ENCODE results near the gene UROS.

Gene UROS

GRCh38 chr10:125822878-125823662 lies at the start of gene UROS, which contains the start of gene BCCIP:
Gene UROS, minus strand, starts transcription at chr10:125823258. Its CDS starts 6,759 bp downstream, at chr10:125816499.
Gene BCCIP, plus strand, starts transcription at chr10:125823546. Its CDS starts 12 bp downstream, at chr10:125823558.
- DNase-seq, result peak; percentile 41

- DNase-seq, result no peak
These were observed 48.3 kb upstream of the UROS start for GRCh38 chr10:125871338-125871737.

DNA sequence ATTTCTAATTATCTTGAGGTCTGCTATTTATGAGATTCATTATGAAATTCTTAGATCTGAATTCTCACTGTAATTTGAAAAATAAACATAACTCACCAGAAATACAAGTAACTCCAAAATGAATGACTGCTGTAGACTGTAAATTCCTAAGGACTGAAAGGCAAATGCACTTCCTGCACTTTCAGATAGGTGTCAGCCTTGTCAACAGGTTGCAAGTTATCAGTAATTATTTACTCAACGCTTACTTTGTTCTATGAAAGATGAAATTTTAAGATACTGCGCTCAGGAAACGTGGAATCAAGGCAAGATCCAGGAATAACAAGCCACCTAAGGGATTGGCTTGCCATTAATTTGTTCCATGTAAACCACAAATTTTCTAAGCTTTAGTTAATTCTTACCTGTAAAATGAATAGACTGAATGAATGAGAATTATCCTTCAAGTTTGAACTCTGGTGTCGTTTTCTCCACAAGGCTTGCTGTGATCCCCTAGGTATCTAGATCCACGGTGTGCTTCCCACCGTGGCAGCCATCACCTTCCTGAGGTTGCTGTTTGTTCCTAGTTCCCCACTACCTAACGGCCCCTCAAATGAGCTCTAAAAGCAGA lies 45.4 kb upstream of the UROS start:
- DNase-seq, result no peak

DNA sequence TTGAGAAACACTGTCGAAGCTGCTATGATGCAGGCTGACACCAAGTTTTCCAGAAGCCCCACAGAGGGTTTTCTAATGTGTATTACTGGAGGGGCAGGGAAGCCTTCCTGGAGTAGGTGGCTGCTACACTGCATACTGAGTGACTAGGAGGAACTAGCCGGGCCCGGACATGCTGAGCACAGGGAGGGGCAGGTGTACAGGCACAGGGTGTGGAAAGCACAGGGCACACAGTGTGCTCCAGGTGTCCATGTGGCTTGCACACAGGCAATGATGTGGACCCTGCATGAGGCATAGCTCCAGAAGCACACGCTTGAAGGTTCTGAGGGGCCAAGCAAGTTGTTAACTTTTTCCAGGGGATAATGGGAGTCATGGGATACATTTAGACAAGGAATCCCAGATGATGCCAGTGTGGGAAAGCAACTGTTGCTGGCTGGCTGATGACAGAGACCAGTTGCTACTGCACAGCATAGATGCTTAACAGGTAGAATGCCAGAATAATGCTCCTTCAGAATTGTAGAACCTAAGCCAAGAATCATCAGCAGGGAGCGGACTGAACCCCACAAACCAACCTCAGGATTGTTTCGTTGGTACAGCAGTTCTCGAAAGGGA lies 43.5 kb upstream of the UROS start:
- DNase-seq, result no peak

DNA sequence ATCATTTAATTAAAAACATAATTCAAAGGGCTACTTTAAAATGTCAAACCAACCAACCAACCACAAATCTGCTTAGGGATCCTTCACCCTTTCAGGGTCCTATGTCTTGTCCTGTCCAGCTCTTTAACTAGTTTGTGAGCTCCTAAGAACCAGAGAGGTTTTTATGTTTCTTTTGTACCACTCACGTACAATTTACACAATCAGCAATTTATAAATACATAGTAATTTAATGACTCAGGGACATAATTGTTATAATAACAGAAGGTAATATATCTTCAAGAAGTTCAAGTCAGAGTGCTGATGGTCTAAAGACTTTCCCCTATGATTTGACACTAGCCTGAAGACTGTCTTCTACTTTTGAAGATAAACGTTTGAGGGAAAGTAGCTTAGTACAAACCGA lies 42.1 kb upstream of the UROS start:
- DNase-seq, result no peak

DNA sequence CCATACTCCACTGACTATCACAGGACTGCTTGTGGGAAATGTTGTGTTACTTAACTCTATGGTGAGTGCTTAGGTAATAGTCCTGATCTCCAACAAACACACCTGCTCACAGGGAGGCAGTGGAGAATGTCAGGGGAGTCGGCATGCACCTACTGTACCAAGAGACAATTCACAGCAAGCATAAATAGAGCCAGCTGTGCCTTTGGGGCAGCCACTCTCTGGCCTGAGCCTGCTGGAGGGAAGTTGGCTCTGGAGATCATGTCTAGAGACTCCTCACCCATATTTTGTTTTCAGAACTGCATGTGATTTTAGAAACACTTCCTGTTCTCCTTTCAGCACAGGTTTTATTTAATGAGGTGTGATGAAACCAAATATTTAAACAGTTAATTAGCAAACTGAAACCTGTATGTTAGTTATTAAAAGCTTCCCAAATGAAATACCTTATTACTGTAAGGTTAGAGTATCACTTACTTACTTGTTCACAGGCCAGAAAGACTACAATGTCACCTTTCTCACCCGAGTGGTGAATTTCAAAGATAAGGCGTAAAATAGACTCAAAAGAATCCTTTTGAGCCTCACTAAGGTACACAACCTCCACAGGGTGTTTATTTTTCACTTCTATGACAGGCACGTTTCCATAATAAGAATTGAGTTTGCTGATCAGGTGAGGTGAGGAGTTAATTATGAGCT lies 36.2 kb upstream of the UROS start:
- peak; percentile 38 for DNase-seq

DNA sequence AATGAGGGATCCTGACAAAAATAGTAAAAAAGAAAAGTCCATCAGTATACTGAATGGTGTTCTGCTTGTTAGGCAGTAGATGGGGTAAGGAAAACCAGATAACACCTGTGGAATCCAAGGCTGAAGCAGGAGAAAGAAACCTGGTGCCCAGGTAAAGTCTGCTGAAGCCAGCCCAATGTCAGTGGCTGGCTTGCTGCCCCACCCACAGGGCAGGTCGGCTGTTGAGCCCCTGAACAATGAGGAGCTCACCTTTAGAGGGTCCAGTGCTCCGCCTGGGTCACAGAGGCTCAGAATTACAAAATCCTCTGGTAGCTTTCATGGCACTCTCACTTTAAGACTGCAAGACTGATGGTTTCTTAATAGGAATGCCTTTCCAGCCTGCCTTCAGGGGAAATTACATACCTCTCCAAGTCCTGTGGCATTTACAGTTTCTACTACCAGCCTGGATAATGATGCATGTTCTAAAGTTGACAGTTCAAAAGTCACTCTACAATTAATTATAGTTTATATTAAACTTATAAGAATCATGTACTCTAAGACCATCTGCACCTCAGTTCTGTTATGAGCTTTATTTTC lies 34.2 kb upstream of the UROS start:
- DNase-seq, result no peak

GRCh38 chr10:125852487-125852886 lies 29.4 kb upstream of the UROS start:
- no peak for DNase-seq

- no peak for DNase-seq
These were observed 28.0 kb upstream of the UROS start for GRCh38 chr10:125850766-125851731.

DNA sequence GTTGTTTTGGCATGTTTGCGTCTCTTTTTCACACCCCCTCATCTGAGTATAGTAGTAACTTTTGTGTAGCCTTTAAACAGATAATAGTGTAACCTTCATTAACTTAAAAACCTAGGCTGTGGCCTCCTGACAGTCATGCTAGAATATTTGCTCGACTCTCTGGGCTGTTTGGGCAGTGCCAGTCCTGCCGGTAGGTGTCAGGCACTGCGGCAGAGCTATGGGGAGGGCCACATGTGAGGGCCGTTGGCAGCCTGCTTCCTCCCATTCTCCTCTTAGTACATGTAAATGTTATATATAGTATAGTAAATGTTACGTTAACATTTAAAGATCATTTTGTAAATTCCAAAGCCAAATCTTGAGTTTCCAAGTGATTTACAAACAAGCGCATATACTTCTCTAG lies 26.4 kb upstream of the UROS start:
- no peak for DNase-seq

DNA sequence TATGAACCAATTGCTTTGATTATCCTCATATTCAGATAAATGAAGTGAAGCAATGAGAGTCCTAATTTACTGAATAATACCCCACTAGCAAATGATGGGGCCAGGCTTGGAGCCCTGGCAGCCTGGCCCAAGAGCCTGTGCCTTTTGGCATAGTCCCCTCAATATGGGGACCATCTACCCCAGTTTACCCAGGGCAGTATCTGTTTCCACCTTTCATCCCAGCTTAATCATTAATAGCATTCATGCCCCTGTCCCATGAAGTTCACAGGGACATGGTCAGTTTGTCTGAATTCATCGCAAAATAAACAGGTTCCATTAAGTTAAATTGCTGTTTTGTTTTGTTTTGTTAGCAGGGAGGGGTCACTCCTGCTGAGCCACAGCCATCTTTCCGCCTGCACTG lies 25.8 kb upstream of the UROS start:
- DNase-seq, result no peak

DNA sequence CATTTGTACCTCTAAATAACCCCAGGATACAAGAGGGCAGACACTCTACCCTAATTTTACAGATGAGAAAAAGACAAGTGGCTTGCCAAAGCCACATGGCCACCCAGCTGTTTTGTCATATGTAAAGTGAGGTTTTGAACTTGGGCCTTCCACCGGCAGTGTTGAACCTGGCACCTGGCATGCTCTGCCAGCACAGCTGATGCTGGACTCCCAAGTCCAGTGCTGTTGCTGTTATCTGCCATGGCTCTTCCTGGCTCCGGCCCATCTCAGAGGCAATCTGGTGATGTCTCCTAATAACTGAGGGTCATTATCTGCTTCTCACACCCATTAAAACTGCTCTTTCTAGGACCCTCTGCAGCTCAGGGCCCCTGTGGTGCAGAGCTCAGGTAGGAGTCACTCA lies 25.3 kb upstream of the UROS start:
- DNase-seq, result no peak

DNA sequence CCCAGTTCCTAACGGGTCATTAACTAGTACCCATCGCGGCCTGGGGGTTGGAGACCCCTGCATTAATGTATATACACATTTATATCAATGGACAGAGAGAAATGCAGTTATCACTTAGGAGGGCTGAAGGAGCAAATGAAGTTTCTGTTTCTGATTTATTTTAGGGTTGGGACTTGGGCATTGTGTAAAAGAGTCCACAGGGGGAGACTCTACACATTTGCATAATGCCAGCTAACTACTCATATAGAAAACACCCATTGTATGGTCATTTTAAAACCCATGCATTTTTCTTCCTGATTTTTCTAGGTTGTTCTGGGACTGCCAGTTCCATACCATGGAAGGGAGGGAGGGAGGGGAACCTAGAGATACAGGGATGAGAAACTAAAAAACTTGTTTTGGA lies 23.8 kb upstream of the UROS start:
- no peak for DNase-seq

GRCh38 chr10:125845617-125846016 lies 22.6 kb upstream of the UROS start:
- no peak for DNase-seq

DNA sequence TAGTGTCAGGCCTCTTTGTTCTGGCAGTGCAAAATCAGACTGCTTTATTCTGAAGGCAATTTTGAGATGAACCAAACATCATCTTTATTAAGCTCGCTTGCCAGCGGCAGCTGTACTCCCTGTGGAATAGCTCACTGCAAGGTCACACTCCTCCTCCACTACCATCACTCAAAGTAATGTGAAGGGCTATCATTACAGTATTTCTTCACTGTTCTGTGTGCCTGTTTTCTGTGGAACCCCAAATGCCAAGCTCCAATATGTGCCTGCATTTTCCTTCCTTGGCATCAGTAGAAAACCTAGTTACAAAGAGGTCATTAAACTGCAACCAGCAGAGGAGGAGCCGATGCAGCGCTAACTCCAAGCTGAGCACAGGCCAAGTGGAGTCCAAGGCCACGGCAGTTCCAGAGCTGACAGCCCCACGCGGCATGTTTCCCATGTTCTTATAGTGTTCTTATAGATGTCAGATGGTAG lies 21.7 kb upstream of the UROS start:
- no peak for DNase-seq

DNA sequence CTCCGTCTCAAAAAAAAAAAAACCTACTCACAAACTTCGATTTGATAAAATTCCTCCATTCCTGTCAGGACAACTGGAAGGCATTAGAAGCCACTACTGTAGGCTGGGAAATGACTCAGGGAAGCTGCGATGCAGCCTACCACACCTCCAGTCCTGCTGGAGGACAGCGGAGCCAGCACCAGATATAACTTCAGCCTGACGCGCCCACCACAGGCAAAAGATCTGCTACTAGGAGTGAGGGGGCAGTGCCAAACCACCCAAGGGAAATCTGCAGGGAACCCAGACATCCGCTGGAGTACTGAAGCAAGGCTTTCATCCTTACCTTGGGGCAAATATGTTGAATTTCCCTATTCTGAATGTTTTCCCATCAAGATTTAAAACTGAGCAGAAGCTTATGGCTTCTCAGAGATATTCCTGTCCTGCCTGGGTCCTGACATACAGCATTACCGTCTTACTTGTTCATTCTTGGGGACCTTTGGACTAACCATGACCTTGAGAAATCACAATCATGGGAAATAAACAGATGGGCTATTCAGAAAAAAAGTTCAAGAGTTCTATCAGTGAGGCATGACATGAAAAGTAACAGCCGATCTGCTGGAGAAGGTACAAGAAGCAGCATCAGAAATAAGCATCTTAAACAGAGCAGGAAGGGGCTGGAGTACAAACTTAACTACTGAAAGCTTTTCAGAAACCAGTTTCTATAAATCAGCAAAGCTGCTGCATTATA lies 20.7 kb upstream of the UROS start:
- DNase-seq, result no peak

- no peak for DNase-seq
These were observed 17.9 kb upstream of the UROS start for GRCh38 chr10:125840955-125841354.

DNA sequence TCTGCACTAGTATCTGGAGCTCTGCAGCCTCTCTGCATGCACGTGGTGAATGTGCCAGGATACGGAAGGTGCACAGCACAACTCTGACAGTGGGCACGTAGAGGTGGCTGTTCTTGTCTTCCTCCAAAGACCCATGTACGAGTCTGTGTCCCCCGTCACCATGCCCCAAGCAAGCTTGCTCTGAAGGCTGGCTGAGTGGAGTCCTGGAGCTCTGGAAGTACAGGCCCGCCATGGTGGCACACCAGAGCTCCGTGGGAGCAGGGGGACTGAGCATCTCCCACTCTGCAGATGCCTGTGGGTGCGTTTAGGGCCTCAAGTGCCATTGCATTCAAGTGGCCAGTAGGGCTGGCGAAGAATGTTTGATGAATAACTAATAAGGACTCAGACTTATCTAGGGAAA lies 17.3 kb upstream of the UROS start:
- DNase-seq, result no peak

DNA sequence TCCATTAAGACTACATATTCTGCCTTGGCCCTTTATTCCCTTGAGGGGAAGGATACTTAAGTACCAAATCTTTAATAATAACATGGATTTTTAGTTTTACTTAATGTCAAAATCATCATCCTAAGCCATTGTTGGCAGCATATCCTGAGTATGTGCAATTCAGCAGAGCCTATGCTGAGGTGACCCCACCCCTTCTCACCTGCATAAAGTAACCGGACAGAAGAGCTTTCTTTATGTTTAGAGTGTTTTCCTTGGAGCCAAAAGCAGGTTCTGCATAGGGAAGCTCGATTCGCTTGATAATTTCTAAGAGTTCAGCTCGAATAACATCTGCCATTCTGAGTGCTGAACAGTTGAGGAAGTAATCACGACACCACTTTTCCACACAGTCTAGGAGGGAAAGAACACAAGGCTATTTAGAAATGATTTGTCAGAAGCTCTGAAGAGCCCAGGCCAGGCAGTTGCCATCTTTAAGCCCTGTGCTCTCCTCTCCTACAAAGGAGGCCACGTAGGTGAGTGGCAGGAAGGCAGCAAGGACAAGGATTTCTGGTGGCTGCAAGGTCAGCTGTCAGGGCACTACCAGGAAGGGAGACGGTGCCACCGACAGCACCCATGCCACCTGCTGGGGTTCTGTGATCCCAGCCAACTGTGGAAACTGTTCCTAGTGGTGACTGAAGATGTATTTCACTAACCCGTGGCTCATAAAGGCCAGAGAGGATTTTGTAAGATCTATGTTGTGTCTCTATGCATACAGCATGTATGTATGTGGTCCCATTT lies 15.9 kb upstream of the UROS start:
- no peak for DNase-seq

GRCh38 chr10:125836746-125837145 lies 13.7 kb upstream of the UROS start:
- no peak for DNase-seq

Measured in NCI-H1436 treated with DMSO at 0.1 percent for 48 hours (cell line).